ENCODE measurements around the gene ARMC8.

GRCh38 chr3:138281561-138281960 lies 94.5 kb downstream of the ARMC8 start:
- TF ChIP-seq CTCF (conservative IDR thresholded peaks at IDR 0.05; ENCODE audit: low read length) (no peak), EZH2phosphoT487 (IDR thresholded peaks at IDR 0.05; ENCODE audit: borderline replicate concordance, low read depth, low read length) (no peak)
